DOHH2 (cell line): Measurements from ENCODE around the gene IL17F.
A peak's percentile ranks its signal among the peaks of the same experiment; 100 is the strongest.

ENCODE experiments used
- CTCF ChIP-seq: fragments of 200-600 bp; sonication (generic); IDR thresholded peaks from one replicate; pipeline ENCODE4 v1.5.1; 2014; ENCODE audit warnings: antibody characterized with exemption, mild to moderate bottlenecking, low read depth, low read length; ENCODE audit not compliant: poor library complexity, severe bottlenecking
- EZH2phosphoT487 ChIP-seq: fragments of 200-600 bp; sonication (generic); IDR thresholded peaks from 2 replicates; pipeline ENCODE4 v1.6.1; 2017; ENCODE audit warnings: borderline replicate concordance, mild to moderate bottlenecking, antibody characterized with exemption, low read length, moderate library complexity, mixed read lengths

- TF ChIP-seq CTCF: peak; percentile 55
- no peak for TF ChIP-seq EZH2phosphoT487
These were observed 10.1 kb downstream of the IL17F start for GRCh38 chr6:52233975-52234823.
